ENCODE measurements around the gene ING3. TPM values are rescaled to one million over a fixed set of nuclear protein-coding genes. Genes with fewer than 3 reads are reported as not detected.

Gene ING3
- total and polyA plus RNA-seq, 2 of the 13 experiments (the other 11 are each of a cell fraction or from before 2014, with no cell fraction given) = 6.9 to 12.8 TPM

DNA sequence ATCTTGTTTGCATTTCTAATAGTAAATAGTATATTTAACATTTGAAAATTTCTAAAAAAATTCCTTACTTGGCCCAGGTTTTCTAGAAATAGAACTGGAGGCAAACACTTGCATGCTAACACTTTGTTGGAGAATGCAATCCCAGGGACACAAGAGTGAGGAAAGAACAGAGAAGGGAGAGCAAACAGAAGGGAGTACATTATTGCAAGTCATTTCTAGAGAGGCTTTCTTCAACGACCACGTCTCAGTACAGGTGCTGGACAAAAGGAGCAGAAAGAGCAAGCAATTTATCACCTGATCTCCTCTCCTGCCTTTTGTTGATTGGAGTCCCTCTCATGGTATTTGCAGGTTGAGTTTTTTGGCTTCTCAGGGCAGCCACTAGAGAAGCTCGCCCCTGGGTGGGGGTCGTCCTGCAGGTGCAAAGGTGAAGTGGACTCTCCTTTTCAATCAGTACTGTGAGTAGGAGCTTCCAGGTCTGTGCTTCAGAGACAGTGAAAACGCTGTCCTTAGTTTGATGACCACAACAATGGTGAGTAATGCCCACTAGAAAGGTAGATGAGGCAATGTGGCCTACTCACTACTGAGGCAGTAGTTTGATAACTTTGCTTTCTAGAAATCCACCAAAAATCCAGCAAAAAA is 43.1 kb downstream of the ING3 start:
- DNase-seq (ENCODE audit: low spot score) (no peak), FAIRE-seq (no peak), ATAC-seq (no peak)
- H3K9me3 ChIP-seq (ENCODE audit: low read length) = no peaks in the 10 kb centered on the region
- POLR2A ChIA-PET = no interaction called here
- no peak overlapping the region for H3K4me2 ChIP-seq (ENCODE audit: low read depth, low read length)
- no TSS peak for BruUV-seq (replicated peaks)
- H3K4me1 ChIP-seq (ENCODE audit: insufficient read depth, low read length) = peaks cover 11% of the 10 kb centered on the region
- H3K79me2 ChIP-seq (ENCODE audit: insufficient read depth, low read length) = no peaks in the 10 kb centered on the region
- WGBS (ENCODE audit: low lambda C conversion rate) = 1% methylated on average over 5 of the region's 5 CpGs
- intact Hi-C loops (cut with micrococcal nuclease; ENCODE audit: unreplicated experiment) = no loop called here
- no peak overlapping the region for H3K27ac ChIP-seq (ENCODE audit: extremely low read length, insufficient read depth, low read length)
- H3K27me3 ChIP-seq (ENCODE audit: control insufficient read depth in 1 of 2, insufficient read depth in 2 of 2, low read length in 2 of 2) = peaks cover 0 to 14% of the 10 kb centered on the region in 2 experiments; a peak in 3 of 5 replicates
- no peak overlapping the region for H2AFZ ChIP-seq (ENCODE audit: low read length)
- H3K36me3 ChIP-seq (replicated peaks in 1 of 2; ENCODE audit: control insufficient read depth in 1 of 2, insufficient read depth in 2 of 2, low read length in 2 of 2) = no peaks in the 10 kb centered on the region
- H3K4me3 ChIP-seq (replicated peaks in 1 of 3; ENCODE audit: insufficient read depth in 1 of 3, low read depth in 2 of 3, low read length in 3 of 3) = no peak overlapping the region
- no peak overlapping the region for H3K9ac ChIP-seq (ENCODE audit: insufficient read depth, low read depth, low read length)
- in situ Hi-C loops (cut with HindIII; ENCODE audit: extremely low pct_ligation_motif_present, low pct_unique_long_range_greater_than_20kb) = no loop called here
- CTCF ChIA-PET (ENCODE audit: low intra/inter-chr PET ratio, low total read pairs) = no interaction called here
- no peaks in the 10 kb centered on the region for H4K20me1 ChIP-seq (ENCODE audit: insufficient read depth, low read length)
- TF ChIP-seq MAFG (CRISPR knock-in tag; IDR thresholded peaks at IDR 0.05) (no peak), PAWR (CRISPR knock-in tag; IDR thresholded peaks at IDR 0.05; ENCODE audit: borderline replicate concordance) (no peak), ARNT (IDR thresholded peaks at IDR 0.05) (no peak), ZNF280D (CRISPR knock-in tag; IDR thresholded peaks at IDR 0.05) (no peak), ZNF143 (CRISPR knock-in tag; IDR thresholded peaks at IDR 0.05) (no peak), EP300 (IDR thresholded peaks at IDR 0.05; ENCODE audit: low read depth in 2 of 2, low read length in 2 of 2) (no peak), EP300 (CRISPR knock-in tag; IDR thresholded peaks at IDR 0.05; ENCODE audit: borderline replicate concordance) (no peak), ISL2 (CRISPR knock-in tag; IDR thresholded peaks at IDR 0.05) (no peak), TAF1 (CRISPR knock-in tag; IDR thresholded peaks at IDR 0.05) (no peak)
- TF ChIP-seq, protein P1, sequence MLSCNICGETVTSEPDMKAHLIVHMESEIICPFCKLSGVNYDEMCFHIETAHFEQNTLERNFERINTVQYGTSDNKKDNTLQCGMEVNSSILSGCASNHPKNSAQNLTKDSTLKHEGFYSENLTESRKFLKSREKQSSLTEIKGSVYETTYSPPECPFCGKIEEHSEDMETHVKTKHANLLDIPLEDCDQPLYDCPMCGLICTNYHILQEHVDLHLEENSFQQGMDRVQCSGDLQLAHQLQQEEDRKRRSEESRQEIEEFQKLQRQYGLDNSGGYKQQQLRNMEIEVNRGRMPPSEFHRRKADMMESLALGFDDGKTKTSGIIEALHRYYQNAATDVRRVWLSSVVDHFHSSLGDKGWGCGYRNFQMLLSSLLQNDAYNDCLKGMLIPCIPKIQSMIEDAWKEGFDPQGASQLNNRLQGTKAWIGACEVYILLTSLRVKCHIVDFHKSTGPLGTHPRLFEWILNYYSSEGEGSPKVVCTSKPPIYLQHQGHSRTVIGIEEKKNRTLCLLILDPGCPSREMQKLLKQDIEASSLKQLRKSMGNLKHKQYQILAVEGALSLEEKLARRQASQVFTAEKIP (CRISPR knock-in tag; IDR thresholded peaks at IDR 0.05; ENCODE audit: borderline replicate concordance) = no peak
- TF ChIP-seq, protein P2, sequence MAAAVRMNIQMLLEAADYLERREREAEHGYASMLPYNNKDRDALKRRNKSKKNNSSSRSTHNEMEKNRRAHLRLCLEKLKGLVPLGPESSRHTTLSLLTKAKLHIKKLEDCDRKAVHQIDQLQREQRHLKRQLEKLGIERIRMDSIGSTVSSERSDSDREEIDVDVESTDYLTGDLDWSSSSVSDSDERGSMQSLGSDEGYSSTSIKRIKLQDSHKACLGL (CRISPR knock-in tag; IDR thresholded peaks at IDR 0.05) = no peak
- TF ChIP-seq, protein P3, sequence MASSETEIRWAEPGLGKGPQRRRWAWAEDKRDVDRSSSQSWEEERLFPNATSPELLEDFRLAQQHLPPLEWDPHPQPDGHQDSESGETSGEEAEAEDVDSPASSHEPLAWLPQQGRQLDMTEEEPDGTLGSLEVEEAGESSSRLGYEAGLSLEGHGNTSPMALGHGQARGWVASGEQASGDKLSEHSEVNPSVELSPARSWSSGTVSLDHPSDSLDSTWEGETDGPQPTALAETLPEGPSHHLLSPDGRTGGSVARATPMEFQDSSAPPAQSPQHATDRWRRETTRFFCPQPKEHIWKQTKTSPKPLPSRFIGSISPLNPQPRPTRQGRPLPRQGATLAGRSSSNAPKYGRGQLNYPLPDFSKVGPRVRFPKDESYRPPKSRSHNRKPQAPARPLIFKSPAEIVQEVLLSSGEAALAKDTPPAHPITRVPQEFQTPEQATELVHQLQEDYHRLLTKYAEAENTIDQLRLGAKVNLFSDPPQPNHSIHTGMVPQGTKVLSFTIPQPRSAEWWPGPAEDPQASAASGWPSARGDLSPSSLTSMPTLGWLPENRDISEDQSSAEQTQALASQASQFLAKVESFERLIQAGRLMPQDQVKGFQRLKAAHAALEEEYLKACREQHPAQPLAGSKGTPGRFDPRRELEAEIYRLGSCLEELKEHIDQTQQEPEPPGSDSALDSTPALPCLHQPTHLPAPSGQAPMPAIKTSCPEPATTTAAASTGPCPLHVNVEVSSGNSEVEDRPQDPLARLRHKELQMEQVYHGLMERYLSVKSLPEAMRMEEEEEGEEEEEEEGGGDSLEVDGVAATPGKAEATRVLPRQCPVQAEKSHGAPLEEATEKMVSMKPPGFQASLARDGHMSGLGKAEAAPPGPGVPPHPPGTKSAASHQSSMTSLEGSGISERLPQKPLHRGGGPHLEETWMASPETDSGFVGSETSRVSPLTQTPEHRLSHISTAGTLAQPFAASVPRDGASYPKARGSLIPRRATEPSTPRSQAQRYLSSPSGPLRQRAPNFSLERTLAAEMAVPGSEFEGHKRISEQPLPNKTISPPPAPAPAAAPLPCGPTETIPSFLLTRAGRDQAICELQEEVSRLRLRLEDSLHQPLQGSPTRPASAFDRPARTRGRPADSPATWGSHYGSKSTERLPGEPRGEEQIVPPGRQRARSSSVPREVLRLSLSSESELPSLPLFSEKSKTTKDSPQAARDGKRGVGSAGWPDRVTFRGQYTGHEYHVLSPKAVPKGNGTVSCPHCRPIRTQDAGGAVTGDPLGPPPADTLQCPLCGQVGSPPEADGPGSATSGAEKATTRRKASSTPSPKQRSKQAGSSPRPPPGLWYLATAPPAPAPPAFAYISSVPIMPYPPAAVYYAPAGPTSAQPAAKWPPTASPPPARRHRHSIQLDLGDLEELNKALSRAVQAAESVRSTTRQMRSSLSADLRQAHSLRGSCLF (CRISPR knock-in tag; IDR thresholded peaks at IDR 0.05; ENCODE audit: borderline replicate concordance) = no peak
- TF ChIP-seq, protein P4, sequence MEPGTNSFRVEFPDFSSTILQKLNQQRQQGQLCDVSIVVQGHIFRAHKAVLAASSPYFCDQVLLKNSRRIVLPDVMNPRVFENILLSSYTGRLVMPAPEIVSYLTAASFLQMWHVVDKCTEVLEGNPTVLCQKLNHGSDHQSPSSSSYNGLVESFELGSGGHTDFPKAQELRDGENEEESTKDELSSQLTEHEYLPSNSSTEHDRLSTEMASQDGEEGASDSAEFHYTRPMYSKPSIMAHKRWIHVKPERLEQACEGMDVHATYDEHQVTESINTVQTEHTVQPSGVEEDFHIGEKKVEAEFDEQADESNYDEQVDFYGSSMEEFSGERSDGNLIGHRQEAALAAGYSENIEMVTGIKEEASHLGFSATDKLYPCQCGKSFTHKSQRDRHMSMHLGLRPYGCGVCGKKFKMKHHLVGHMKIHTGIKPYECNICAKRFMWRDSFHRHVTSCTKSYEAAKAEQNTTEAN (CRISPR knock-in tag; conservative IDR thresholded peaks at IDR 0.05) = no peak
